ENCODE data around the gene MCF2L. TPM values are rescaled to one million over a fixed set of nuclear protein-coding genes. Genes with fewer than 3 reads are reported as not detected.

MCF2L gene
- total RNA-seq, 1 experiment from 2014 or later = 22.1 TPM

DNA sequence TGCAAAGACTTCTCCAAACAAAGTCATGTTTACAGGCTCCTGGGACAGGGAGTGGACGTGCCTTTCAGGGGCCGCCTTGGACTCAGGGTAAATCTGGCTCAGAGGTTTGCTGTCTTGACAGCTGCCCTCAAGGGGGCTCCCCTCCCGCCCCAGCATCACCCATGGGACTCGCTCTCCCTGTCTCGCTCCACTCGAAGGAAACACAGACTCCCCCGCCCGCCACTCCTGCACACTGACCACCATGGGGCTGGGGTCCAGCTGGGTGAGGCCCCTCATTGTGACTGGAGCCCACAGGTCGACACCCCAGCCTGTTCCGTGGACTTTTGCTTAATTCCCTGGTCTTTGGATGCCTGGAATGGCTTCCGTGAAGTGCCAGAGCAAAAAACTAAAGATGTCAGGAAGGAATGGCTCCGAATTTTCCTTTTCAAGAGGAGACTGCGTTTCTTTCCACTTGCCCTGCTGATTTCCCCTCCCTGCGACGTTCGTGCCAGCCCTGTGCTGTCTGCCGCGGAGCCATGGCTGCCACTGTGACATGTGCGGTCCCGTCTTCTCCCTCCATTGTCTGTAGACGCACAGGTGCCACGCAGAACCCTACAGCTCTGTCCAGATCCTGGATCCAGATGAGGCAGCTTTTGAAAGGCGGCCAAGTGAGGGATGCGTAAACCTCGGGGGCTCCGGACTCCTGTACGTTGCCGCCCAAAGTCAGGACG is 48.6 kb downstream of the MCF2L start:
- no peak for DNase-seq
- ChIA-PET POLR2A (no interaction called here), CTCF (interaction anchor here (1.2 kb wide), 1 partner anchor 12 kb away, joined by 4 read pairs; no protein-coding TSS in a partner anchor)
- no peak overlapping the region for H3K4me3 ChIP-seq (ENCODE audit: low read depth, low read length)
- no peaks in the 10 kb centered on the region for H3K9me3 ChIP-seq
- H3K27me3 Mint-ChIP-seq (ENCODE audit: insufficient read depth, unreplicated experiment) = no peaks in the 10 kb centered on the region
- H3K4me1 ChIP-seq = peaks cover 17% of the 10 kb centered on the region
- BruUV-seq (replicated peaks) = no TSS peak
- peaks cover 11% of the 10 kb centered on the region for H3K4me1 Mint-ChIP-seq (ENCODE audit: low read depth, unreplicated experiment)
- peaks cover under 1% of the 10 kb centered on the region for H3K36me3 Mint-ChIP-seq (ENCODE audit: insufficient read depth, unreplicated experiment)
- TF ChIP-seq, protein P1, sequence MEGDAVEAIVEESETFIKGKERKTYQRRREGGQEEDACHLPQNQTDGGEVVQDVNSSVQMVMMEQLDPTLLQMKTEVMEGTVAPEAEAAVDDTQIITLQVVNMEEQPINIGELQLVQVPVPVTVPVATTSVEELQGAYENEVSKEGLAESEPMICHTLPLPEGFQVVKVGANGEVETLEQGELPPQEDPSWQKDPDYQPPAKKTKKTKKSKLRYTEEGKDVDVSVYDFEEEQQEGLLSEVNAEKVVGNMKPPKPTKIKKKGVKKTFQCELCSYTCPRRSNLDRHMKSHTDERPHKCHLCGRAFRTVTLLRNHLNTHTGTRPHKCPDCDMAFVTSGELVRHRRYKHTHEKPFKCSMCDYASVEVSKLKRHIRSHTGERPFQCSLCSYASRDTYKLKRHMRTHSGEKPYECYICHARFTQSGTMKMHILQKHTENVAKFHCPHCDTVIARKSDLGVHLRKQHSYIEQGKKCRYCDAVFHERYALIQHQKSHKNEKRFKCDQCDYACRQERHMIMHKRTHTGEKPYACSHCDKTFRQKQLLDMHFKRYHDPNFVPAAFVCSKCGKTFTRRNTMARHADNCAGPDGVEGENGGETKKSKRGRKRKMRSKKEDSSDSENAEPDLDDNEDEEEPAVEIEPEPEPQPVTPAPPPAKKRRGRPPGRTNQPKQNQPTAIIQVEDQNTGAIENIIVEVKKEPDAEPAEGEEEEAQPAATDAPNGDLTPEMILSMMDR (IDR thresholded peaks at IDR 0.05; ENCODE audit: insufficient read depth in 1 of 2, low read depth in 1 of 2, low read length in 1 of 2, severe bottlenecking in 1 of 2, unreplicated experiment in 1 of 2) = no peak
- H3K27ac Mint-ChIP-seq (ENCODE audit: unreplicated experiment) = no peak overlapping the region
- no peaks in the 10 kb centered on the region for H3K9me3 Mint-ChIP-seq (ENCODE audit: unreplicated experiment)
- no peaks in the 10 kb centered on the region for H3K36me3 ChIP-seq (ENCODE audit: control insufficient read depth, insufficient read depth, low read length)
- no peaks in the 10 kb centered on the region for H3K27me3 ChIP-seq (replicated peaks; ENCODE audit: control insufficient read depth, insufficient read depth, low read length)
- H3K4me3 Mint-ChIP-seq (ENCODE audit: unreplicated experiment) = no peak overlapping the region
- intact Hi-C loops (cut with micrococcal nuclease; ENCODE audit: unreplicated experiment) = no loop called here

DNA sequence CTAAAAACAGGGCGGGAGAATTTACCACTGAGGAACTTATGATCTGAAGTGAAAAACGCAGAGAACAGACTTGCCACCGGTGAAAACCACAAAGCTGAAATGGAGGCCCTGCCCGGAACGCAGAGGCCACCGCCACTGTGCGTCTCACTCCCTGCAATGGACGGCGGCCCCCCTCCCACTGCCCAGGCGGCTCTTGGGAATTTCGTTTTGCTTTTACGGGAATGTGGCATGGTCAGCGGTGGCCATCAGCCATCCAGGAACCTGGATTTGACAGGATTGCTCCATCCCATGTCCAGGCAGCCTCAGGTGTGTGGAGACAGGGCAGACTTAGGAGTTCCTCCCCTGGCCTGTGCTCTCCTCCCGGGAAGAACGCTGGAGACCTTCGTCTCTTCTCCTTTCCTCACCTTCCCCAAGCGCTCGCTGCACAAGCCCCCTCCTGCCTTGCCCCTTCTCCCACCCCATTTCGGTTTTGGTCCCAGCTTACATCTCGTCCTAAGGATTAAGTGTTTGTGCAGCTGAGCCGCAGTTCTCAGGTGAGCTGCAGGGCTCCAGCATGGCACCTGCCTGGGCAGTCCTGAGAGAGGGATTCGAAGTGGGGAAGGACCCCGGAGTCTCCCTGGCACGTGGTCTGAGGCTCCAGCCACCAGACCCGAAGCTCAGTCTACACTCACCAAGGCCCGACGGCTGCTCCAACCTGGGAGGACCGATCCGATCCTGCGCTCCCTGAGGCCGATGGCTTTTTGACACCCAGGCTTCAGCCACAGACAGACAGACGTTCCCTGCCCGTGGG is 49.9 kb downstream of the MCF2L start:
- Mint-ChIP-seq H3K27ac (ENCODE audit: unreplicated experiment) (no peak overlapping the region), H3K27me3 (ENCODE audit: insufficient read depth, unreplicated experiment) (no peaks in the 10 kb centered on the region), H3K4me1 (ENCODE audit: low read depth, unreplicated experiment) (peaks cover 10% of the 10 kb centered on the region), H3K4me3 (ENCODE audit: unreplicated experiment) (no peak overlapping the region), H3K36me3 (ENCODE audit: insufficient read depth, unreplicated experiment) (peaks cover 7% of the 10 kb centered on the region), H3K9me3 (ENCODE audit: unreplicated experiment) (no peaks in the 10 kb centered on the region)
- Histone ChIP-seq H3K4me3 (ENCODE audit: low read depth, low read length) (no peak overlapping the region), H3K36me3 (ENCODE audit: control insufficient read depth, insufficient read depth, low read length) (no peaks in the 10 kb centered on the region), H3K9me3 (no peaks in the 10 kb centered on the region), H3K27me3 (replicated peaks; ENCODE audit: control insufficient read depth, insufficient read depth, low read length) (no peaks in the 10 kb centered on the region), H3K4me1 (peaks cover 20% of the 10 kb centered on the region)
- ChIA-PET CTCF (interaction anchor here (1.2 kb wide), 1 partner anchor 11 kb away, joined by 4 read pairs; no protein-coding TSS in a partner anchor), POLR2A (no interaction called here)
- TF ChIP-seq, protein P1 (IDR thresholded peaks at IDR 0.05; ENCODE audit: insufficient read depth in 1 of 2, low read depth in 1 of 2, low read length in 1 of 2, severe bottlenecking in 1 of 2, unreplicated experiment in 1 of 2) = no peak
- intact Hi-C loops (cut with micrococcal nuclease; ENCODE audit: unreplicated experiment) = no loop called here
- no TSS peak for BruUV-seq (replicated peaks)
- DNase-seq = no peak

DNA sequence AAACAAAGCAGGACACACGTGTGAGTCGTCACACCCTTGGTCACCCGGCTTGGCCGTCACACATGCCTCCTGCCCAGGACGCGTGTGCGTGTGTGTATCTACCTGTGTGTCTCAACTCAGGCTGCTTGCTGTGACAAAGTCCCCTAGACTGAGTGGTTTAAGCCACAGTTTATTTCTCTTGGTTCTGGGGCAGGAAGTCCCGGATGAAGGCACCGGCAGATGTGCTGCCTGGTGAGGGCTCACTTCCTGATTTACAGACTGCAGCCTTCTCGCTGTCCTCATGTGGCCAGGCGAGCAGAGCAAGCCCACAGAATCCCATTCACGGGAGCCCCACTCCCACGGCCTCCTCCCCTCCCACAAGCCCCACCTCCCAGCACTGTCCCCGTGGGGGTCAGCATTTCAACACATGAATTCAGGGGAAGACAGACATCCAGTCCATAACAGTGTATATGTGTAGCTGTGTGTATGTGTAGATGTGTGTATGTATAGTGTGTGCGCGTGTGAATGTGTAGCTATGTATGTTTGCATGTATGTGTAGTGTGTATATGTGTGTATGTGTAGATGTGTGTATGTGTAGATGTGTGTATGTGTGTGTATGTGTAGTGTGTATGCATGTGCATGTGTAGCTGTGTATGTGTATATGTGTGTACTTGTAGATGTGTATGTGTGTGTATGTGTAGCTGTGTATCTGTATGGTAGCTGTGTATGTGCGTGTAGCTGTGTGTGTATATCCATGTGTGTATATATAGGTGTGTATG is 51.5 kb downstream of the MCF2L start:
- H3K9me3 ChIP-seq = no peaks in the 10 kb centered on the region
- ChIA-PET CTCF (interaction anchor here (1.3 kb wide), 1 partner anchor 78 kb away, joined by 5 read pairs; no protein-coding TSS in a partner anchor), POLR2A (no interaction called here)
- peaks cover 7% of the 10 kb centered on the region for H3K36me3 Mint-ChIP-seq (ENCODE audit: insufficient read depth, unreplicated experiment)
- H3K36me3 ChIP-seq (ENCODE audit: control insufficient read depth, insufficient read depth, low read length) = no peaks in the 10 kb centered on the region
- no peaks in the 10 kb centered on the region for H3K27me3 Mint-ChIP-seq (ENCODE audit: insufficient read depth, unreplicated experiment)
- H3K9me3 Mint-ChIP-seq (ENCODE audit: unreplicated experiment) = no peaks in the 10 kb centered on the region
- no peaks in the 10 kb centered on the region for H3K27me3 ChIP-seq (replicated peaks; ENCODE audit: control insufficient read depth, insufficient read depth, low read length)
- TF ChIP-seq, protein P1 (IDR thresholded peaks at IDR 0.05; ENCODE audit: insufficient read depth in 1 of 2, low read depth in 1 of 2, low read length in 1 of 2, severe bottlenecking in 1 of 2, unreplicated experiment in 1 of 2) = no peak
- no peak for DNase-seq
- BruUV-seq (replicated peaks) = no TSS peak
- peaks cover 17% of the 10 kb centered on the region for H3K4me1 ChIP-seq
- no peak overlapping the region for H3K4me3 Mint-ChIP-seq (ENCODE audit: unreplicated experiment)
- H3K27ac Mint-ChIP-seq (ENCODE audit: unreplicated experiment) = no peak overlapping the region
- intact Hi-C loops (cut with micrococcal nuclease; ENCODE audit: unreplicated experiment) = no loop called here
- H3K4me3 ChIP-seq (ENCODE audit: low read depth, low read length) = no peak overlapping the region
- peaks cover 10% of the 10 kb centered on the region for H3K4me1 Mint-ChIP-seq (ENCODE audit: low read depth, unreplicated experiment)

Measured in Caco-2 (cell line).